ENCODE results near the gene NUPR2.

GRCh38 chr7:56124981-56125380, 8.8 kb upstream of the NUPR2 start:
- TF ChIP-seq, protein P1, sequence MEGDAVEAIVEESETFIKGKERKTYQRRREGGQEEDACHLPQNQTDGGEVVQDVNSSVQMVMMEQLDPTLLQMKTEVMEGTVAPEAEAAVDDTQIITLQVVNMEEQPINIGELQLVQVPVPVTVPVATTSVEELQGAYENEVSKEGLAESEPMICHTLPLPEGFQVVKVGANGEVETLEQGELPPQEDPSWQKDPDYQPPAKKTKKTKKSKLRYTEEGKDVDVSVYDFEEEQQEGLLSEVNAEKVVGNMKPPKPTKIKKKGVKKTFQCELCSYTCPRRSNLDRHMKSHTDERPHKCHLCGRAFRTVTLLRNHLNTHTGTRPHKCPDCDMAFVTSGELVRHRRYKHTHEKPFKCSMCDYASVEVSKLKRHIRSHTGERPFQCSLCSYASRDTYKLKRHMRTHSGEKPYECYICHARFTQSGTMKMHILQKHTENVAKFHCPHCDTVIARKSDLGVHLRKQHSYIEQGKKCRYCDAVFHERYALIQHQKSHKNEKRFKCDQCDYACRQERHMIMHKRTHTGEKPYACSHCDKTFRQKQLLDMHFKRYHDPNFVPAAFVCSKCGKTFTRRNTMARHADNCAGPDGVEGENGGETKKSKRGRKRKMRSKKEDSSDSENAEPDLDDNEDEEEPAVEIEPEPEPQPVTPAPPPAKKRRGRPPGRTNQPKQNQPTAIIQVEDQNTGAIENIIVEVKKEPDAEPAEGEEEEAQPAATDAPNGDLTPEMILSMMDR (IDR thresholded peaks at IDR 0.05; ENCODE audit: low read depth, low read length, missing input control) = no peak
- no peak for TF ChIP-seq SP1 (IDR thresholded peaks at IDR 0.05)

Data from liver (tissue), 3 donors.